ENCODE measurements around the gene WDR27. TPM values are rescaled to one million over a fixed set of nuclear protein-coding genes. Genes with fewer than 3 reads are reported as not detected.

The WDR27 gene
- total RNA-seq, 1 donor from 2014 or later, result 41.5 TPM

- H3K27ac ChIP-seq, result no peak overlapping the region
- TF ChIP-seq POLR2A (IDR thresholded peaks at IDR 0.05) (no peak), POLR2AphosphoS5 (IDR thresholded peaks at IDR 0.05; ENCODE audit: insufficient read depth in 1 of 2, low read depth in 1 of 2) (no peak)
- TF ChIP-seq, protein P1, sequence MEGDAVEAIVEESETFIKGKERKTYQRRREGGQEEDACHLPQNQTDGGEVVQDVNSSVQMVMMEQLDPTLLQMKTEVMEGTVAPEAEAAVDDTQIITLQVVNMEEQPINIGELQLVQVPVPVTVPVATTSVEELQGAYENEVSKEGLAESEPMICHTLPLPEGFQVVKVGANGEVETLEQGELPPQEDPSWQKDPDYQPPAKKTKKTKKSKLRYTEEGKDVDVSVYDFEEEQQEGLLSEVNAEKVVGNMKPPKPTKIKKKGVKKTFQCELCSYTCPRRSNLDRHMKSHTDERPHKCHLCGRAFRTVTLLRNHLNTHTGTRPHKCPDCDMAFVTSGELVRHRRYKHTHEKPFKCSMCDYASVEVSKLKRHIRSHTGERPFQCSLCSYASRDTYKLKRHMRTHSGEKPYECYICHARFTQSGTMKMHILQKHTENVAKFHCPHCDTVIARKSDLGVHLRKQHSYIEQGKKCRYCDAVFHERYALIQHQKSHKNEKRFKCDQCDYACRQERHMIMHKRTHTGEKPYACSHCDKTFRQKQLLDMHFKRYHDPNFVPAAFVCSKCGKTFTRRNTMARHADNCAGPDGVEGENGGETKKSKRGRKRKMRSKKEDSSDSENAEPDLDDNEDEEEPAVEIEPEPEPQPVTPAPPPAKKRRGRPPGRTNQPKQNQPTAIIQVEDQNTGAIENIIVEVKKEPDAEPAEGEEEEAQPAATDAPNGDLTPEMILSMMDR (IDR thresholded peaks at IDR 0.05), result no peak
- no peaks in the 10 kb centered on the region for H3K9me3 ChIP-seq
- H3K36me3 ChIP-seq, result no peaks in the 10 kb centered on the region
- H3K4me1 ChIP-seq, result no peaks in the 10 kb centered on the region
- intact Hi-C loops (cut with DNase I), result no loop called here
- H3K27me3 ChIP-seq, result no peaks in the 10 kb centered on the region
- no peak overlapping the region for H3K4me3 ChIP-seq
- no peak for DNase-seq (ENCODE audit: extremely low spot score in 2 of 2)
These were observed 113.9 kb downstream of the WDR27 start for GRCh38 chr6:169587975-169588374.

DNA sequence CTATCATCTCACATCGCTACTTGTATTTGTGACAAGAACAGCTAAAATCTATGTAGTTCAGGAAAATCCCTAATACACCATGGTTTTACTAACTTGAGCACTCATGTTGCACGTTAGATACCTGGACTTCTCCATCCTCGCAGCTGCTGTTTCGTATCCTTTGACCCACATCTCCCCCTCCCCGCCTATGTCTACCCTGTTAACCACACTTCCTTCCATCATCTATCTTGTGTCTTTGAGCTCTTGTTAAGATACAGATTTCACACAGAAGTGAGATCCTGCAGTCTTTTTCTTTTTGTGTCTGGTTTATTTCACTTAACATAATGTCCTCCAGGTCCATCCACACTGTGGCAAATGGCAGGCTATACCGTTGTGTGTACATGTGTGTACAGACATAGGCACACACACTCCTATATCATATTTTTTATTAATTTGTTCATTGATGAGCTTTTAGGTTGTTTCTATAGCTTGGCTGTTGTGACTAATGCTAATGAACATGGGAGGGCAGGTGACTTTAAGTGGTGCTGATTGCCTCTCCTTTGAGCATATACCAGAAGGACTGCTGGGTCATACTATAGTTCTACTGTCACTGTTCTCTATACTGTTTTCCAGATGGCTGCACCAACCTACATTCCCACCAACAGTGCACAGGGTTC, 117.8 kb downstream of the WDR27 start:
- Histone ChIP-seq H3K27me3 (no peaks in the 10 kb centered on the region), H3K27ac (no peak overlapping the region), H3K4me1 (no peaks in the 10 kb centered on the region), H3K9me3 (no peaks in the 10 kb centered on the region), H3K36me3 (no peaks in the 10 kb centered on the region), H3K4me3 (no peak overlapping the region)
- no peak for DNase-seq (ENCODE audit: extremely low spot score in 2 of 2)
- TF ChIP-seq POLR2AphosphoS5 (IDR thresholded peaks at IDR 0.05; ENCODE audit: insufficient read depth in 1 of 2, low read depth in 1 of 2) (no peak), POLR2A (IDR thresholded peaks at IDR 0.05) (no peak)
- TF ChIP-seq, protein P1 (IDR thresholded peaks at IDR 0.05), result no peak
- intact Hi-C loops (cut with DNase I), result no loop called here

DNA sequence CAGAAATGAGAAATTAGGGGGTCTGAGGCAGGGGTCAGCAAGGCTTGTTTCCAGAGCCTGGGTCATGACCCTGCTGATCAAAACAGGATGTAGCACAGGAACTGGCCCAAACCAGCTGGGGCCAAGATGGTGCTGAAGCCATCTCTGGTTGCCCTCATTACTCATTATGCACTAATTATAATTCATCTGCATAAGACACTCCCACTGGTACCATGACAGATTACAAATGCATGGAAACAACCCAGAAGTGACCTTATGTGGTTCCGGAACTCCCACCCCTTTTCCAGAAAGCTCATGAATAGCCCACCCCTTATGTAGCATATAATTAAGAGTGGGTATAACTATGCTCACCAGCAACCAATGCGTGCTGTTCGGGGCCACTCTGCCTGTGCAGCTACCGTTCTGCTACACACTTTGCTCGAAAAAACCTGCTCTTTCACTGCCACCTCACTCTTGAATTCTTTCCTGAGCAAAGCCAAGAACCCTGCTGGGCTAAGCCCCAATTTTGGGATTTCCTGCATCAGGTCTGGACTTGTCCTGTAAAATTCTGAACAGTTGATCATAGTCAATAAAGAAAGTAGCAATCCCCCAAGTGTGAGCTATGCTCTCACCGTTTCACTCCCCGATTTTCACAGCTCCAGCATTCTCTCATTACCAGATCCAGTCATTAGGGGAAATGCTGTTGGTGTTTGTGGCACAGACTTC, 122.3 kb downstream of the WDR27 start:
- Histone ChIP-seq H3K27me3 (no peaks in the 10 kb centered on the region), H3K27ac (no peak overlapping the region), H3K9me3 (no peaks in the 10 kb centered on the region), H3K4me3 (no peak overlapping the region), H3K4me1 (no peaks in the 10 kb centered on the region), H3K36me3 (no peaks in the 10 kb centered on the region)
- intact Hi-C loops (cut with DNase I), result no loop called here
- no peak for DNase-seq (ENCODE audit: extremely low spot score in 2 of 2)
- no peak for TF ChIP-seq POLR2AphosphoS5 (IDR thresholded peaks at IDR 0.05; ENCODE audit: insufficient read depth in 1 of 2, low read depth in 1 of 2)
- TF ChIP-seq, protein P1 (IDR thresholded peaks at IDR 0.05), result no peak

GRCh38 chr6:169577974-169578373, 123.9 kb downstream of the WDR27 start:
- no peaks in the 10 kb centered on the region for H3K27me3 ChIP-seq
- H3K36me3 ChIP-seq, result no peaks in the 10 kb centered on the region
- intact Hi-C loops (cut with DNase I), result no loop called here
- no peaks in the 10 kb centered on the region for H3K9me3 ChIP-seq
- peak overlapping the region; percentile 14 for H3K27ac ChIP-seq
- no peaks in the 10 kb centered on the region for H3K4me1 ChIP-seq
- TF ChIP-seq POLR2AphosphoS5 (IDR thresholded peaks at IDR 0.05; ENCODE audit: insufficient read depth in 1 of 2, low read depth in 1 of 2) (no peak), POLR2A (IDR thresholded peaks at IDR 0.05) (no peak)
- TF ChIP-seq, protein P1 (IDR thresholded peaks at IDR 0.05), result no peak
- peak overlapping the region in 1 of 2 donors; percentile 31 for H3K4me3 ChIP-seq
- no peak for DNase-seq (ENCODE audit: extremely low spot score in 2 of 2)

- Histone ChIP-seq H3K27me3 (no peaks in the 10 kb centered on the region), H3K4me1 (no peaks in the 10 kb centered on the region), H3K9me3 (no peaks in the 10 kb centered on the region), H3K36me3 (no peaks in the 10 kb centered on the region), H3K4me3 (peak overlapping the region in 1 of 2 donors; percentile 31), H3K27ac (peak overlapping the region; percentile 14)
- intact Hi-C loops (cut with DNase I), result no loop called here
- no peak for DNase-seq (ENCODE audit: extremely low spot score in 2 of 2)
- TF ChIP-seq, protein P1 (IDR thresholded peaks at IDR 0.05), result no peak
- TF ChIP-seq POLR2A (IDR thresholded peaks at IDR 0.05) (no peak), POLR2AphosphoS5 (IDR thresholded peaks at IDR 0.05; ENCODE audit: insufficient read depth in 1 of 2, low read depth in 1 of 2) (no peak)
These were observed 124.6 kb downstream of the WDR27 start for GRCh38 chr6:169577236-169577635.
